ENCODE results near the gene KRTAP4-12.
"Not testable (repeated sequence)": the region's sequence is repeated elsewhere in the genome, so short reads cannot be mapped to it uniquely, and the experiment has no call there.

The KRTAP4-12 gene

GRCh38 chr17:41123292-41123990 lies 541 bp downstream of the KRTAP4-12 start:
- not testable (repeated sequence) for DNase-seq

GRCh38 chr17:41121742-41122141 lies 2.2 kb downstream of the KRTAP4-12 start:
- no peak for DNase-seq

- DNase-seq: not testable (repeated sequence)
Observed at GRCh38 chr17:41119696-41120690, 4.0 kb downstream of the KRTAP4-12 start.

GRCh38 chr17:41118721-41119120 lies 5.3 kb downstream of the KRTAP4-12 start:
- DNase-seq: no peak

- DNase-seq: not testable (repeated sequence)
Observed at GRCh38 chr17:41117846-41118386, 6.1 kb downstream of the KRTAP4-12 start, which contains the start of gene KRTAP4-11. Gene KRTAP4-11 (minus strand): TSS chr17:41118373. CDS start chr17:41118315, 58 bp downstream.

- no peak for DNase-seq
Observed at GRCh38 chr17:41116297-41116696, 7.7 kb downstream of the KRTAP4-12 start.

GRCh38 chr17:41111151-41111885 lies 12.7 kb downstream of the KRTAP4-12 start:
- DNase-seq: no peak

- DNase-seq: not testable (repeated sequence)
Observed at GRCh38 chr17:41108728-41109386, 15.1 kb downstream of the KRTAP4-12 start.

- no peak for DNase-seq
Observed at GRCh38 chr17:41107941-41108450, 16.0 kb downstream of the KRTAP4-12 start.

GRCh38 chr17:41105347-41105746 lies 18.6 kb downstream of the KRTAP4-12 start, which contains the start of gene KRTAP4-9:
Gene KRTAP4-9 (plus strand): TSS chr17:41105389. CDS start chr17:41105389, 0 bp downstream.
- DNase-seq: not testable (repeated sequence)

GRCh38 chr17:41104386-41105038 lies 19.5 kb downstream of the KRTAP4-12 start:
- DNase-seq: not testable (repeated sequence)

GRCh38 chr17:41103896-41104295 lies 20.1 kb downstream of the KRTAP4-12 start:
- no peak for DNase-seq

- no peak for DNase-seq
Observed at GRCh38 chr17:41101586-41102259, 22.3 kb downstream of the KRTAP4-12 start, which contains the start of gene KRTAP4-16. Gene KRTAP4-16 (minus strand): TSS chr17:41102209. CDS start chr17:41102209, 0 bp downstream.

GRCh38 chr17:41099682-41100480 lies 24.1 kb downstream of the KRTAP4-12 start:
- DNase-seq: not testable (repeated sequence)

GRCh38 chr17:41098481-41098880 lies 25.5 kb downstream of the KRTAP4-12 start:
- no peak for DNase-seq

- no peak for DNase-seq
Observed at GRCh38 chr17:41098042-41098441, 25.9 kb downstream of the KRTAP4-12 start, which contains the start of gene KRTAP4-8. Gene KRTAP4-8 (minus strand): TSS chr17:41098142. CDS start chr17:41098084, 58 bp downstream.

- no peak for DNase-seq
Observed at GRCh38 chr17:41096055-41096454, 27.9 kb downstream of the KRTAP4-12 start.

GRCh38 chr17:41088760-41089352 lies 35.1 kb downstream of the KRTAP4-12 start:
- DNase-seq: not testable (repeated sequence)
